ENCODE results near the gene EP400. TPM values are rescaled to one million over a fixed set of nuclear protein-coding genes. Genes with fewer than 3 reads are reported as not detected.

EP400 gene
- total and polyA plus RNA-seq, 2 of the 13 experiments (the other 11 are each of a cell fraction or from before 2014, with no cell fraction given), result 4.9 to 5.0 TPM

- ATAC-seq (no peak), DNase-seq (ENCODE audit: low spot score) (no peak), FAIRE-seq (no peak)
- Histone ChIP-seq H3K36me3 (replicated peaks in 1 of 2; ENCODE audit: control insufficient read depth in 1 of 2, insufficient read depth in 2 of 2, low read length in 2 of 2) (peaks cover 29 to 61% of the 10 kb centered on the region in 2 experiments), H3K4me1 (ENCODE audit: insufficient read depth, low read length) (no peaks in the 10 kb centered on the region), H3K9ac (ENCODE audit: insufficient read depth, low read depth, low read length) (no peak overlapping the region), H3K27me3 (ENCODE audit: control insufficient read depth in 1 of 2, insufficient read depth in 2 of 2, low read length in 2 of 2) (no peaks in the 10 kb centered on the region), H3K4me3 (replicated peaks in 1 of 3; ENCODE audit: insufficient read depth in 1 of 3, low read depth in 2 of 3, low read length in 3 of 3) (no peak overlapping the region), H3K9me3 (ENCODE audit: low read length) (no peaks in the 10 kb centered on the region), H3K27ac (ENCODE audit: extremely low read length, insufficient read depth, low read length) (no peak overlapping the region), H3K4me2 (ENCODE audit: low read depth, low read length) (no peak overlapping the region), H3K79me2 (ENCODE audit: insufficient read depth, low read length) (no peaks in the 10 kb centered on the region), H4K20me1 (ENCODE audit: insufficient read depth, low read length) (no peaks in the 10 kb centered on the region), H2AFZ (ENCODE audit: low read length) (no peak overlapping the region)
- peak; percentile 37 for TF ChIP-seq AGO2 (optimal IDR thresholded peaks at IDR 0.05; ENCODE audit: low read depth, low read length)
- TF ChIP-seq ZBTB37 (CRISPR knock-in tag; IDR thresholded peaks at IDR 0.05), result no peak
- TF ChIP-seq ZNF350 (CRISPR knock-in tag; IDR thresholded peaks at IDR 0.05; ENCODE audit: borderline replicate concordance, low read depth), result no peak
- no peak for TF ChIP-seq UBTF (CRISPR knock-in tag; IDR thresholded peaks at IDR 0.05)
- no peak for TF ChIP-seq DMTF1 (CRISPR knock-in tag; IDR thresholded peaks at IDR 0.05)
- TF ChIP-seq ZBTB1 (CRISPR knock-in tag; IDR thresholded peaks at IDR 0.05; ENCODE audit: borderline replicate concordance), result no peak
- POLR2A ChIA-PET, result no interaction called here
- intact Hi-C loops (cut with micrococcal nuclease; ENCODE audit: unreplicated experiment) (no loop called here), in situ Hi-C loops (cut with HindIII; ENCODE audit: extremely low pct_ligation_motif_present, low pct_unique_long_range_greater_than_20kb) (no loop called here)
- CTCF ChIA-PET (ENCODE audit: low intra/inter-chr PET ratio, low total read pairs), result no interaction called here
- no TSS peak for BruUV-seq (replicated peaks)
- 92% methylated on average over 19 of the region's 30 CpGs for WGBS (ENCODE audit: low lambda C conversion rate)
Observed at GRCh38 chr12:132061641-132062430, 112.1 kb downstream of the EP400 start.
